ENCODE results near the gene EIF5. TPM values are rescaled to one million over a fixed set of nuclear protein-coding genes. Genes with fewer than 3 reads are reported as not detected.

The EIF5 gene
- total and polyA plus RNA-seq, 4 donors, result 121 to 435 (median 192) TPM

GRCh38 chr14:103334644-103335622 is 896 bp downstream of the EIF5 start (continued):
- TF ChIP-seq, protein P1, sequence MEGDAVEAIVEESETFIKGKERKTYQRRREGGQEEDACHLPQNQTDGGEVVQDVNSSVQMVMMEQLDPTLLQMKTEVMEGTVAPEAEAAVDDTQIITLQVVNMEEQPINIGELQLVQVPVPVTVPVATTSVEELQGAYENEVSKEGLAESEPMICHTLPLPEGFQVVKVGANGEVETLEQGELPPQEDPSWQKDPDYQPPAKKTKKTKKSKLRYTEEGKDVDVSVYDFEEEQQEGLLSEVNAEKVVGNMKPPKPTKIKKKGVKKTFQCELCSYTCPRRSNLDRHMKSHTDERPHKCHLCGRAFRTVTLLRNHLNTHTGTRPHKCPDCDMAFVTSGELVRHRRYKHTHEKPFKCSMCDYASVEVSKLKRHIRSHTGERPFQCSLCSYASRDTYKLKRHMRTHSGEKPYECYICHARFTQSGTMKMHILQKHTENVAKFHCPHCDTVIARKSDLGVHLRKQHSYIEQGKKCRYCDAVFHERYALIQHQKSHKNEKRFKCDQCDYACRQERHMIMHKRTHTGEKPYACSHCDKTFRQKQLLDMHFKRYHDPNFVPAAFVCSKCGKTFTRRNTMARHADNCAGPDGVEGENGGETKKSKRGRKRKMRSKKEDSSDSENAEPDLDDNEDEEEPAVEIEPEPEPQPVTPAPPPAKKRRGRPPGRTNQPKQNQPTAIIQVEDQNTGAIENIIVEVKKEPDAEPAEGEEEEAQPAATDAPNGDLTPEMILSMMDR (IDR thresholded peaks at IDR 0.05; ENCODE audit: low read depth, low read length, missing input control), result no peak
- no peak for TF ChIP-seq RAD21 (IDR thresholded peaks at IDR 0.05)
- TF ChIP-seq GABPA (IDR thresholded peaks at IDR 0.05 in 1 of 2, conservative IDR thresholded peaks at IDR 0.05 in 1 of 2), result peak in 1 of 2 donors; percentile 10
- no peak for TF ChIP-seq EGR1 (IDR thresholded peaks at IDR 0.05; ENCODE audit: low read depth in 2 of 2)
- TF ChIP-seq RXRA (IDR thresholded peaks at IDR 0.05), result peak in 1 of 2 donors; percentile 19
- TF ChIP-seq TAF1 (conservative IDR thresholded peaks at IDR 0.05), result no peak
- no peak for TF ChIP-seq FOXA2 (IDR thresholded peaks at IDR 0.05)
- TF ChIP-seq NR2F2 (IDR thresholded peaks at IDR 0.05), result no peak
- peak in 1 of 2 donors; percentile 37 for TF ChIP-seq HNF4A (conservative IDR thresholded peaks at IDR 0.05)
- no peak for TF ChIP-seq ATF3 (IDR thresholded peaks at IDR 0.05)
- TF ChIP-seq YY1 (IDR thresholded peaks at IDR 0.05), result peak; percentile 74
- no peak for TF ChIP-seq JUND (IDR thresholded peaks at IDR 0.05)

DNA sequence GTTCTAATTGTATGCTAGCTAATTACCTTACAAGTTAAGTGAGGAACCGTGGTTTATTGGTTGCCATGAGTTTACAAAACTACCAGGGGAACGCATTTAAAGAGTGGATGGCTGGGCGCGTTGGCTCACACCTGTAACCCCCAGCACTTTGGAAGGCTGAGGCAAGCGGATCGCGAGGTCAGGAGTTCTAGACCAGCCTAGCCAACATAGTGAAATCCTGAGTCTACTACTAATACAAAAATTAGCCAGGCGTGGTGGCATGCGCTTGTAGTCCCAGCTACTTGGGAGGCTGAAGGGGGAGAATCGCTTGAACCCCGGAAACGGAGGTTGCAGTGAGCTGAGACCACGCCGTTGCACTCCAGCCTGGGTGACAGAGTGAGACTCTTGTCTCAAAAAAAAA is 2.2 kb downstream of the EIF5 start:
- peaks cover 20 to 59% (median 53%) of the 10 kb centered on the region in 4 donors for H3K36me3 ChIP-seq (ENCODE audit: control insufficient read depth in 4 of 4, insufficient read depth in 3 of 4, low read depth in 1 of 4, low read length in 3 of 4)
- peak overlapping the region in 2 of 3 donors; percentile 76 to 93 for H3K4me3 ChIP-seq (ENCODE audit: low read depth in 1 of 3, low read length in 3 of 3)
- no peaks in the 10 kb centered on the region for H3K9me3 ChIP-seq (ENCODE audit: control insufficient read depth in 4 of 4, low read length in 3 of 4)
- no peaks in the 10 kb centered on the region for H3K27me3 ChIP-seq (ENCODE audit: control insufficient read depth in 4 of 4, insufficient read depth in 4 of 4, low read length in 3 of 4)
- H3K27ac ChIP-seq (ENCODE audit: low read depth in 1 of 2, low read length in 2 of 2), result no peak overlapping the region
- no peak for DNase-seq (ENCODE audit: low spot score)
- 96% methylated on average over 14 of the region's 14 CpGs for WGBS
- peak overlapping the region in 1 of 2 donors; percentile 6 for H3K9ac ChIP-seq (ENCODE audit: low read depth in 1 of 2, low read length in 2 of 2)
- TF ChIP-seq, protein P2, sequence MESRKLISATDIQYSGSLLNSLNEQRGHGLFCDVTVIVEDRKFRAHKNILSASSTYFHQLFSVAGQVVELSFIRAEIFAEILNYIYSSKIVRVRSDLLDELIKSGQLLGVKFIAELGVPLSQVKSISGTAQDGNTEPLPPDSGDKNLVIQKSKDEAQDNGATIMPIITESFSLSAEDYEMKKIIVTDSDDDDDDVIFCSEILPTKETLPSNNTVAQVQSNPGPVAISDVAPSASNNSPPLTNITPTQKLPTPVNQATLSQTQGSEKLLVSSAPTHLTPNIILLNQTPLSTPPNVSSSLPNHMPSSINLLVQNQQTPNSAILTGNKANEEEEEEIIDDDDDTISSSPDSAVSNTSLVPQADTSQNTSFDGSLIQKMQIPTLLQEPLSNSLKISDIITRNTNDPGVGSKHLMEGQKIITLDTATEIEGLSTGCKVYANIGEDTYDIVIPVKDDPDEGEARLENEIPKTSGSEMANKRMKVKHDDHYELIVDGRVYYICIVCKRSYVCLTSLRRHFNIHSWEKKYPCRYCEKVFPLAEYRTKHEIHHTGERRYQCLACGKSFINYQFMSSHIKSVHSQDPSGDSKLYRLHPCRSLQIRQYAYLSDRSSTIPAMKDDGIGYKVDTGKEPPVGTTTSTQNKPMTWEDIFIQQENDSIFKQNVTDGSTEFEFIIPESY (IDR thresholded peaks at IDR 0.05), result no peak
- no peak for TF ChIP-seq SP1 (IDR thresholded peaks at IDR 0.05)
- peaks cover 1 to 57% (median 45%) of the 10 kb centered on the region in 4 donors for H3K4me1 ChIP-seq (ENCODE audit: control insufficient read depth in 4 of 4, insufficient read depth in 4 of 4, low read length in 3 of 4)

GRCh38 chr14:103337794-103338193 is 3.8 kb downstream of the EIF5 start:
- no peaks in the 10 kb centered on the region for H3K27me3 ChIP-seq (ENCODE audit: control insufficient read depth in 4 of 4, insufficient read depth in 4 of 4, low read length in 3 of 4)
- no peak overlapping the region for H3K9ac ChIP-seq (ENCODE audit: low read depth in 1 of 2, low read length in 2 of 2)
- 91% methylated on average over 3 of the region's 3 CpGs for WGBS
- H3K4me3 ChIP-seq (ENCODE audit: low read depth in 1 of 3, low read length in 3 of 3), result no peak overlapping the region
- no peak for DNase-seq (ENCODE audit: low spot score)
- peaks cover 1 to 65% (median 56%) of the 10 kb centered on the region in 4 donors for H3K4me1 ChIP-seq (ENCODE audit: control insufficient read depth in 4 of 4, insufficient read depth in 4 of 4, low read length in 3 of 4)
- TF ChIP-seq NR2F2 (IDR thresholded peaks at IDR 0.05), result no peak
- no peak for TF ChIP-seq GABPA (IDR thresholded peaks at IDR 0.05 in 1 of 2, conservative IDR thresholded peaks at IDR 0.05 in 1 of 2)
- no peak for TF ChIP-seq JUND (IDR thresholded peaks at IDR 0.05)
- TF ChIP-seq HNF4G (IDR thresholded peaks at IDR 0.05), result no peak
- H3K36me3 ChIP-seq (ENCODE audit: control insufficient read depth in 4 of 4, insufficient read depth in 3 of 4, low read depth in 1 of 4, low read length in 3 of 4), result peaks cover 22 to 75% (median 69%) of the 10 kb centered on the region in 4 donors
- H3K27ac ChIP-seq (ENCODE audit: low read depth in 1 of 2, low read length in 2 of 2), result no peak overlapping the region
- H3K9me3 ChIP-seq (ENCODE audit: control insufficient read depth in 4 of 4, low read length in 3 of 4), result no peaks in the 10 kb centered on the region

Measured in liver (tissue), 9 donors.